GM12891 (cell line): Measurements from ENCODE around the gene TLX2.

Source experiments
- DNase-seq: peaks from one replicate; pipeline ENCODE4 v3.0.0; 2011; ENCODE audit warnings: low spot score; ENCODE audit not compliant: insufficient read length
- FAIRE-seq: peaks from 2 replicates; lab custom pipeline; 2011; peaks lifted over from hg19 to GRCh38; lab: Jason Lieb, UNC
- PAX5 ChIP-seq: IDR thresholded peaks from 2 replicates; pipeline ENCODE4 v1.6.1; 2011; ENCODE audit warnings: low read length, moderate library complexity, mild to moderate bottlenecking; ENCODE audit not compliant: insufficient read depth, severe bottlenecking
- POLR2A ChIP-seq: IDR thresholded peaks from 2 replicates; pipeline ENCODE4 v1.6.1; 2011; ENCODE audit warnings: low read depth, low read length, control low read depth
- POLR2AphosphoS5 ChIP-seq: IDR thresholded peaks from 2 replicates; pipeline ENCODE4 v1.6.1; 2011; ENCODE audit warnings: low read depth, low read length, control low read depth
- POU2F2 ChIP-seq: IDR thresholded peaks from 2 replicates; pipeline ENCODE4 v1.6.1; 2011; ENCODE audit warnings: low read depth, mild to moderate bottlenecking, control low read depth, low read length, moderate library complexity
- SPI1 ChIP-seq: IDR thresholded peaks from 2 replicates; pipeline ENCODE4 v1.6.1; 2011; ENCODE audit warnings: low read depth, low read length, control low read depth
- TAF1 ChIP-seq: IDR thresholded peaks from 2 replicates; pipeline ENCODE4 v1.6.1; 2011; ENCODE audit warnings: low read depth, low read length, control low read depth

Gene TLX2

GRCh38 chr2:74564222-74564621 is 50.0 kb downstream of the TLX2 start:
- no peak for TF ChIP-seq TAF1
- no peak for TF ChIP-seq PAX5
- TF ChIP-seq POLR2A, result no peak
- TF ChIP-seq POLR2AphosphoS5, result no peak
- TF ChIP-seq POU2F2, result no peak
- TF ChIP-seq SPI1, result no peak
- FAIRE-seq (peak; percentile 63), DNase-seq (no peak)

GRCh38 chr2:74566076-74566753 is 52.0 kb downstream of the TLX2 start:
- DNase-seq, result no peak
- TF ChIP-seq TAF1, result no peak
- TF ChIP-seq SPI1, result no peak
- no peak for TF ChIP-seq PAX5
- TF ChIP-seq POU2F2, result no peak
- TF ChIP-seq POLR2AphosphoS5, result no peak
- TF ChIP-seq POLR2A, result no peak
- FAIRE-seq, result no peak

DNA sequence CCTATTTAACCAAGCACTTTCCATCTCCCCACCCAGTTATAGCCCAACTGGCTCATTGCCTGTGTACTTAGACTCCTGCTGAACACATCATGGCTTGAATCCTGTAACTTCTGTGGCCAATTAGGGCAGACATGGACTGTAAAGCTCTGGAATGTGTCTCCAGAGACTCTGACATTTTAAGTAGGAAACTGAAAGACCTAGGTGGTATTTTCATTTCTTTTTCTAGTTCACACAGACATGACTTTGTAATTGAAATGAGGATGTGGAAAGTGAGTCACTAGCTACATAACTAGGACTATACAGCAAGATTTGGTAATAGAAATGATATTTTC is 52.5 kb downstream of the TLX2 start:
- FAIRE-seq, result peak; percentile 69
- peak; percentile 63; the same call in 1 of the 2 replicates for TF ChIP-seq SPI1
- TF ChIP-seq PAX5, result no peak
- TF ChIP-seq TAF1, result no peak
- TF ChIP-seq POLR2AphosphoS5, result no peak
- no peak for DNase-seq
